Muscle layer of duodenum (tissue), 2 donors: ENCODE results near the gene DSCAM.

Experiments
- H3K27ac ChIP-seq: one replicate; pipeline ENCODE4 v1.7.0; 2013; ENCODE audit warnings: mild to moderate bottlenecking, low read length
- H3K27me3 ChIP-seq: one replicate; pipeline ENCODE4 v1.7.0; 2013; ENCODE audit warnings: low read depth, mild to moderate bottlenecking, control low read depth, low read length
- H3K36me3 ChIP-seq, 2 donors: one replicate each; pipeline ENCODE4 v1.7.0; 2013; ENCODE audit warnings: low read length in 2 of 2, control low read depth in 1 of 2, mild to moderate bottlenecking in 1 of 2; ENCODE audit not compliant: insufficient read depth in 2 of 2, control insufficient read depth in 1 of 2
- H3K4me1 ChIP-seq, 2 donors: one replicate each; pipeline ENCODE4 v1.7.0; 2013; ENCODE audit warnings: low read length in 2 of 2, mild to moderate bottlenecking in 2 of 2, control low read depth in 1 of 2, moderate library complexity in 1 of 2; ENCODE audit not compliant: insufficient read depth in 2 of 2, control insufficient read depth in 1 of 2
- H3K4me3 ChIP-seq, 2 donors: one replicate each; pipeline ENCODE4 v1.7.0; 2013; ENCODE audit warnings: low read length in 2 of 2, low read depth in 1 of 2, mild to moderate bottlenecking in 1 of 2
- H3K9me3 ChIP-seq, 2 donors: one replicate each; pipeline ENCODE4 v1.7.0; 2013; ENCODE audit warnings: low read length in 2 of 2, control low read depth in 1 of 2, mild to moderate bottlenecking in 1 of 2; ENCODE audit not compliant: control insufficient read depth in 1 of 2
- donor health status: healthy.

The DSCAM gene

DNA sequence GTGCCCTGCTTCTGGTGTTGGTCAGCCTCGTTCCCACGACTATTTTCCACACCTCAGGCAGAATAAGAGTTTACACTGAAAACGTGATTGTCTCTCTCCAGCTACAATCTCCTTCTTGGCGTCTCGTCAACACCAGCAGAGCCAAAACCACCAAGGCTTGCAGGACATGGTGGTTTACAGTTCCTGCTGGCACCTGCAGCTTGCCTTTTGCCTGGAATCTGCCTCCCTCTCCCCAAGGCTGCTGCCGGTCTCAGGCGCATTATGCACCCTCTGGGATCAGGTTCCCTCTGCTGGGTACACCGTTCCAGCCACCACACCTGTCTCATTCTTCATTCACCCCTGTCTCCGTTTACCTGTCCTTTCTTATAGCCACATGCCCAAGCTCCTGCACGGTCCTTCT, 315.9 kb downstream of the DSCAM start:
- Histone ChIP-seq H3K4me3 (no peak overlapping the region), H3K36me3 (no peaks in the 10 kb centered on the region), H3K27ac (no peak overlapping the region), H3K9me3 (peaks cover 0 to 8% of the 10 kb centered on the region in 2 donors), H3K27me3 (no peaks in the 10 kb centered on the region), H3K4me1 (no peaks in the 10 kb centered on the region)

GRCh38 chr21:40517646-40518045, 329.3 kb downstream of the DSCAM start:
- H3K4me3 ChIP-seq: no peak overlapping the region
- H3K27me3 ChIP-seq: no peaks in the 10 kb centered on the region
- H3K36me3 ChIP-seq: no peaks in the 10 kb centered on the region
- no peak overlapping the region for H3K27ac ChIP-seq
- H3K4me1 ChIP-seq: no peaks in the 10 kb centered on the region
- H3K9me3 ChIP-seq: no peaks in the 10 kb centered on the region

GRCh38 chr21:40516335-40516734, 330.6 kb downstream of the DSCAM start:
- Histone ChIP-seq H3K9me3 (no peaks in the 10 kb centered on the region), H3K36me3 (no peaks in the 10 kb centered on the region), H3K27me3 (no peaks in the 10 kb centered on the region), H3K4me3 (no peak overlapping the region), H3K27ac (no peak overlapping the region), H3K4me1 (no peaks in the 10 kb centered on the region)

DNA sequence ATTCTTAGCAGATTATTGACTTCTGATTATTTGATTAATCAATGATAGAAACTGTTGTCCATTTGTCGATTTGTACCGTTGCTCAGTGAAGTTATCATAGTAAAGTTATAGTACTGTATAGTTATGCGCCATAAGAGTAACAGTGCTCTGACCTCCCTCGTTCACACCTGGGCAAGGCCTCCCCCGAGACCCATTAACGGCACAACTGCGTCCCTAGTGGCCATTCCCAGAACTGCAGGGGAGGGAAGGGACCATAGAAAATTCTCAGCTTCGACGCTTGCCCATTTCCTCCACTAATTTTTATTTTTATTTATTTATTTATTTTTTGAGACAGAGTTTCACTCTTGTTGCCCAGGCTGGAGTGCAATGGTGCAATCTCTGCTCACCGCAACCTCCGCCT, 334.4 kb downstream of the DSCAM start:
- no peak overlapping the region for H3K27ac ChIP-seq
- no peak overlapping the region for H3K4me3 ChIP-seq
- no peaks in the 10 kb centered on the region for H3K27me3 ChIP-seq
- no peaks in the 10 kb centered on the region for H3K4me1 ChIP-seq
- no peaks in the 10 kb centered on the region for H3K36me3 ChIP-seq
- no peaks in the 10 kb centered on the region for H3K9me3 ChIP-seq

- no peak overlapping the region for H3K4me3 ChIP-seq
- no peaks in the 10 kb centered on the region for H3K4me1 ChIP-seq
- no peaks in the 10 kb centered on the region for H3K36me3 ChIP-seq
- H3K27ac ChIP-seq: no peak overlapping the region
- H3K9me3 ChIP-seq: no peaks in the 10 kb centered on the region
- H3K27me3 ChIP-seq: no peaks in the 10 kb centered on the region
Observed at GRCh38 chr21:40507978-40508377, 339.0 kb downstream of the DSCAM start.

DNA sequence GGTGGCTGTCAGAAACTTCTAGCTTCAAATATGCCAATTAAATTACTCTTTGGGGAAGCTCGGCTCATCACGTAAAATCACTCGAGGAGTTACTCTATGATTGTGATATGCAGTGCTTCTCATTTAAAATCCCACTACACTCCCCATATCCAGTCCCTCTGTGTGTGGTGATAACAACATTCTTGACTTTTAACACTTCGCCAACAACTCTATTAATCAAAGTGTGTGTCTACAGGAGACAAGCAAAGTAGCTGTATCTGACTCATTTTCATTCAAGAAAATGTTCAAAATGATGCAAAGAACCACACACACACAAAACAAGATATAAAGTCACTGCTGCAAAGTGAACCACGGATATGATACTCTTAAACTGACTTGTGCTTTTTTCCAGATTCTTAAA, 341.3 kb downstream of the DSCAM start:
- Histone ChIP-seq H3K4me3 (no peak overlapping the region), H3K27ac (no peak overlapping the region), H3K27me3 (no peaks in the 10 kb centered on the region), H3K36me3 (no peaks in the 10 kb centered on the region), H3K4me1 (no peaks in the 10 kb centered on the region), H3K9me3 (no peaks in the 10 kb centered on the region)

GRCh38 chr21:40505244-40505643, 341.7 kb downstream of the DSCAM start:
- Histone ChIP-seq H3K27me3 (no peaks in the 10 kb centered on the region), H3K4me1 (no peaks in the 10 kb centered on the region), H3K36me3 (no peaks in the 10 kb centered on the region), H3K27ac (no peak overlapping the region), H3K4me3 (no peak overlapping the region), H3K9me3 (no peaks in the 10 kb centered on the region)

DNA sequence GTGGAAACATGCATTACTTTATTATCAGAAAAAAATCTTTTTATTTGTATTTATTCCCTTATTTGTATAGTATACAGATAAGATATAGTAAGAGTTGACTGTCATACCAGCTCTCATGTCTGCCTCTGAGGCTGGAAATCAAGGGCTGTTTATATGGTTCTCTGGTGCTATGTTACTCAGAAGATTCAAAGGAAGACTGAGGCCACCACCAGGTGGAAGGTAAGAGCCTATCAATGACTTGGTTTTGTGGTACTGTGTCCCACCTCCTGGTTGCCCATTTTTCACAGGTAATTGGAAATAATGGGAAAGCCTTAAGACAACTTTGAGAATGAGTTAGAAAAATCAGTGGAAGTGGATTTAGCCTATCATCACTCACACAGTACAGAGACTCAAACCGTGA, 342.1 kb downstream of the DSCAM start:
- no peaks in the 10 kb centered on the region for H3K4me1 ChIP-seq
- H3K4me3 ChIP-seq: no peak overlapping the region
- no peak overlapping the region for H3K27ac ChIP-seq
- H3K36me3 ChIP-seq: no peaks in the 10 kb centered on the region
- H3K27me3 ChIP-seq: no peaks in the 10 kb centered on the region
- H3K9me3 ChIP-seq: no peaks in the 10 kb centered on the region

- Histone ChIP-seq H3K27me3 (no peaks in the 10 kb centered on the region), H3K27ac (no peak overlapping the region), H3K36me3 (no peaks in the 10 kb centered on the region), H3K4me1 (no peaks in the 10 kb centered on the region), H3K9me3 (peaks cover 0 to 5% of the 10 kb centered on the region in 2 donors), H3K4me3 (no peak overlapping the region)
Observed at GRCh38 chr21:40496116-40496515, 350.8 kb downstream of the DSCAM start.

DNA sequence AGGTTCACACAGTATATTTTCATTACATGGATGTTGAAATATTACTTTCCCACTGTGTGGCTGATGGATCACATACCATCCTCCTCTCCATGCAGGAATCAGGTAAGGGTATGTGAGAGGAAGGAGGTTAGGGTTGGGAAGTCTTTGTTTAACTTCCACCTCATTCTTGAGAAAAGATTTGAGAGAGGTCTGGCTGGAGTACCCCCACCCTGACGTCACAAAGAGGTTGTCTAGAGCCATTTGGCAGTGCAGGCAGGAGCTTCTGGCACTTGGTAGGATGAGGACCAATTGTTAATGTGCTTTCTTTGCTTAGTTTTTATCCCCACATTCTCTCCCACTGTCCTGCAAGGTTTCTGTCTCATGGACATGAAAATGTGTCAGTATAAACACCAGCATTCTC, 356.6 kb downstream of the DSCAM start:
- no peaks in the 10 kb centered on the region for H3K27me3 ChIP-seq
- no peak overlapping the region for H3K27ac ChIP-seq
- H3K9me3 ChIP-seq: peaks cover 0 to 5% of the 10 kb centered on the region in 2 donors
- H3K36me3 ChIP-seq: no peaks in the 10 kb centered on the region
- no peaks in the 10 kb centered on the region for H3K4me1 ChIP-seq
- no peak overlapping the region for H3K4me3 ChIP-seq

DNA sequence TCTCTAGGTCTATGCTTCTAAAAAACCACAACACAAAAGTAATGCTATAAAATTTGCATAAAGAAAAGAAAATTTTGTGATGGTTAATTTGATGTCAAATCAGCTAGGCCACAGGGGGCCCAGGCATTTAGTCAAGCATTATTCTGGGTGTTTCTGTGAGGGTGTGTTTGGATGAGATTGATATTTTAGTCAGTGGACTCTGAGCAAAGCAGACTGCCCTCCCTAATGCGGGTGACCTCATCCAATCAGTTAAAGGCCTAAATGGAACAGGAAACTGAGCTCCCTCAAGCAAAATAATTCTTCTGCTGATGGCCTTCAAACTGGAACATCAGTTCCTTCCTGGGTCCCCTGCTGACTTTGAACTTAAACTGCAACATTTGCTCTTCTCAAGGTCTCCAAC, 358.0 kb downstream of the DSCAM start:
- Histone ChIP-seq H3K9me3 (peaks cover 0 to 5% of the 10 kb centered on the region in 2 donors), H3K27me3 (no peaks in the 10 kb centered on the region), H3K27ac (no peak overlapping the region), H3K36me3 (no peaks in the 10 kb centered on the region), H3K4me3 (no peak overlapping the region), H3K4me1 (no peaks in the 10 kb centered on the region)

GRCh38 chr21:40481764-40482163, 365.2 kb downstream of the DSCAM start:
- no peaks in the 10 kb centered on the region for H3K4me1 ChIP-seq
- no peak overlapping the region for H3K27ac ChIP-seq
- no peaks in the 10 kb centered on the region for H3K9me3 ChIP-seq
- H3K27me3 ChIP-seq: no peaks in the 10 kb centered on the region
- no peak overlapping the region for H3K4me3 ChIP-seq
- no peaks in the 10 kb centered on the region for H3K36me3 ChIP-seq
